Neural crest cell (in vitro differentiated cells): Measurements from ENCODE around the gene SNRPA. TPM values are rescaled to one million over a fixed set of nuclear protein-coding genes. Genes with fewer than 3 reads are reported as not detected.
"Not testable (repeated sequence)": the region's sequence is repeated elsewhere in the genome, so short reads cannot be mapped to it uniquely, and the experiment has no call there.

Source experiments
- DNase-seq: peaks from one replicate; pipeline ENCODE4 v3.0.0; 2021; ENCODE audit warnings: low read depth, mixed read lengths, low spot score
- H3K27ac Mint-ChIP-seq: one replicate; pipeline ENCODE4 v1.8.0; 2021; ENCODE audit warnings: mild to moderate bottlenecking, mixed read lengths; ENCODE audit not compliant: unreplicated experiment
- H3K27me3 Mint-ChIP-seq: 2 replicates; pipeline ENCODE4 v1.8.0; 2021; ENCODE audit warnings: low read depth, mild to moderate bottlenecking, mixed read lengths
- H3K36me3 Mint-ChIP-seq: 2 replicates; pipeline ENCODE4 v1.8.0; 2021; ENCODE audit warnings: low read depth, mild to moderate bottlenecking, mixed read lengths
- H3K4me1 Mint-ChIP-seq: 2 replicates; pipeline ENCODE4 v1.8.0; 2021; ENCODE audit warnings: mixed read lengths
- H3K4me3 Mint-ChIP-seq: one replicate; pipeline ENCODE4 v1.8.0; 2021; ENCODE audit warnings: mild to moderate bottlenecking, mixed read lengths
- H3K9me3 Mint-ChIP-seq: 2 replicates; pipeline ENCODE4 v1.8.0; 2021; ENCODE audit warnings: mixed read lengths
- CTCF ChIP-seq: fragments of 200-600 bp; sonication (generic); conservative IDR thresholded peaks from 2 replicates; pipeline ENCODE4 v1.5.0; 2021; ENCODE audit warnings: antibody characterized with exemption, mild to moderate bottlenecking
- total RNA-seq: library from RNA; stranded (reverse); gene quantifications from 2 replicates; pipeline ENCODE4 v1.2.1, GENCODE V29; 2021

The SNRPA gene
- total RNA-seq, 1 donor from 2014 or later, result 214 TPM

GRCh38 chr19:40768869-40769268 lies 17.9 kb downstream of the SNRPA start:
- Mint-ChIP-seq H3K4me3 (no peak overlapping the region), H3K36me3 (peaks cover 28% of the 10 kb centered on the region), H3K27ac (no peak overlapping the region), H3K9me3 (peaks cover 3% of the 10 kb centered on the region), H3K27me3 (no peaks in the 10 kb centered on the region), H3K4me1 (no peaks in the 10 kb centered on the region)
- no peak for TF ChIP-seq CTCF
- DNase-seq, result no peak

- peaks cover 13% of the 10 kb centered on the region for H3K4me1 Mint-ChIP-seq
- H3K9me3 Mint-ChIP-seq, result not testable (repeated sequence)
These were observed 20.3 kb downstream of the SNRPA start for GRCh38 chr19:40771101-40771862.

GRCh38 chr19:40774916-40775631 lies 24.1 kb downstream of the SNRPA start, which contains the start of gene MIA:
MIA (plus strand) TSS chr19:40775521; CDS start chr19:40775543, 22 bp downstream.
- Mint-ChIP-seq H3K4me3 (peak within 1 kb of the TSS; percentile 76), H3K27me3 (no peaks in the 10 kb centered on the region), H3K4me1 (peaks cover 41% of the 10 kb centered on the region), H3K36me3 (peaks cover 12% of the 10 kb centered on the region), H3K9me3 (peaks cover 3% of the 10 kb centered on the region), H3K27ac (peak within 1 kb of the TSS; percentile 82)
- no peak for TF ChIP-seq CTCF
- no peak for DNase-seq

More at GRCh38 chr19:40771101-40771862, 20.3 kb downstream of the SNRPA start:
- DNase-seq, H3K4me3 Mint-ChIP-seq, H3K27ac Mint-ChIP-seq, H3K27me3 Mint-ChIP-seq: not testable (repeated sequence)
- H3K36me3 Mint-ChIP-seq, result peaks cover 19% of the 10 kb centered on the region

- Mint-ChIP-seq H3K27ac (peak overlapping the region; percentile 82), H3K4me3 (peak overlapping the region; percentile 76), H3K4me1 (peaks cover 41% of the 10 kb centered on the region), H3K36me3 (peaks cover 10% of the 10 kb centered on the region), H3K27me3 (no peaks in the 10 kb centered on the region), H3K9me3 (peaks cover 3% of the 10 kb centered on the region)
- DNase-seq, result no peak
- TF ChIP-seq CTCF, result no peak
These were observed 24.6 kb downstream of the SNRPA start for GRCh38 chr19:40775632-40776022.

GRCh38 chr19:40776364-40776763 lies 25.4 kb downstream of the SNRPA start:
- Mint-ChIP-seq H3K4me3 (peak overlapping the region; percentile 96), H3K9me3 (no peaks in the 10 kb centered on the region)

More at GRCh38 chr19:40776364-40776763, 25.4 kb downstream of the SNRPA start:
- no peak overlapping the region for H3K27ac Mint-ChIP-seq
- H3K4me1 Mint-ChIP-seq, result peaks cover 41% of the 10 kb centered on the region
- no peaks in the 10 kb centered on the region for H3K27me3 Mint-ChIP-seq
- peaks cover 4% of the 10 kb centered on the region for H3K36me3 Mint-ChIP-seq
- no peak for DNase-seq
- no peak for TF ChIP-seq CTCF
